ENCODE results near the gene CHCHD3.

GRCh38 chr7:132767378-132767777 is 314.5 kb downstream of the CHCHD3 start:
- TF ChIP-seq CTCF (IDR thresholded peaks at IDR 0.05) (no peak), POLR2A (IDR thresholded peaks at IDR 0.05) (no peak), POLR2AphosphoS5 (IDR thresholded peaks at IDR 0.05; ENCODE audit: insufficient read depth in 1 of 2, low read depth in 1 of 2) (no peak)

All from vagina (tissue), 2 donors.